BJ (cell line): Measurements from ENCODE around the gene ZBTB42. TPM values are rescaled to one million over a fixed set of nuclear protein-coding genes. Genes with fewer than 3 reads are reported as not detected.

Source experiments
- CTCF ChIA-PET: fragments of 350-600 bp; formaldehyde crosslinking; extraction: SDS; loops from one replicate; lab custom pipeline; 2021; ENCODE audit warnings: antibody characterized with exemption, inconsistent platforms; lab: Yijun Ruan, JAX
- POLR2A ChIA-PET: fragments of 300-600 bp; sonication (Branson Sonifier 250); formaldehyde crosslinking; extraction: SDS; loops from one replicate; lab custom pipeline; 2021; ENCODE audit warnings: antibody characterized with exemption; lab: Charles Lee
- DNase-seq: peaks from one replicate; pipeline ENCODE4 v3.0.0-alpha.2; 2011; ENCODE audit warnings: low read depth
- H3K27me3 ChIP-seq: 2 replicates; pipeline ENCODE4 v1.6.0; 2011; ENCODE audit warnings: low read length; ENCODE audit not compliant: control insufficient read depth, insufficient read depth
- H3K36me3 ChIP-seq: 2 replicates; pipeline ENCODE4 v1.5.1; 2011; ENCODE audit warnings: low read length; ENCODE audit not compliant: control insufficient read depth, insufficient read depth
- H3K4me3 ChIP-seq: 2 replicates; pipeline ENCODE4 v1.5.1; 2011; ENCODE audit warnings: low read depth, mild to moderate bottlenecking, control low read depth, low read length
- CTCF ChIP-seq: IDR thresholded peaks from 2 replicates; pipeline ENCODE4 v1.5.1; 2011; ENCODE audit warnings: low read depth, mild to moderate bottlenecking, control low read depth, inconsistent platforms, low read length, moderate library complexity; ENCODE audit not compliant: insufficient read depth
- polyA plus RNA-seq: library from polyadenylated mRNA; depleted of rRNA; stranded (reverse); fragments of >200 nt; gene quantifications from 2 replicates; pipeline ENCODE4 v1.2.3, GENCODE V29; 2011

The ZBTB42 gene
- polyA plus RNA-seq, 1 experiment: 2.7 TPM

DNA sequence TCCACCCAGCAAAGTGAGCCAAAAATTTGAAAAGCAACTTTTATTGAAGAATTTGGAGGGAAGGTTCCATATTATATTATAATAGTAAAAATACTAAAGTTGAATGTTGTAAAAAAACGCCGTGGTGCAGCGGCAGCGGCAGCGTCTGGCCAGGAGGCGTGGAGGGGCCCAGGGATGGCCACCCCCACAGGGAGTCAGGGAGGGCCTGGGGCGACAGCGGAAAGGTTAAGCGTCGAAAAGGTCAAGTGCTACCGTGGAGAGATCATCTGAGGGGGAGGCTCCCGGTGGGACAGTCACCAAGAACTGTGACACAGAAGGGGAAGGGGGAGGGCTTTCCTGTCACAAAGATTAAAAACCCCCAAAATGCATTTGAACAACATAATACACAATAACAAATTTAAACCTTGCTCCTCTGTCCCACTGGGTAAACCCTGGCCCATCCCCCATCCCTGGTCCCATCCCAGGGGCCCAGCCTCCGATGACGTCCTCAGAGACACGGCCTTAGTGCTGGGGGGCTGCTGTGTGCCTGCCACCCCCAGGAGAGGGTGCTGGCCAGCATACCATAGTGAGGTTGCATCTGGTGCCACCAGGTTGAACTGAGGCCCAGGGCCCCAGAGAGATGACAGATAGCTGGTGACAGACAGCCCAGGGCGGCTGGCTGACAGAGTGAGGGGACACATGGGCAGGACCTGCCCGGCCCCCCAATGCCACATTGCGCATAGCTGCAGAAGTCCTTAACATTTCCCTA is 31.4 kb upstream of the ZBTB42 start:
- Histone ChIP-seq H3K4me3 (no peak overlapping the region), H3K27me3 (no peaks in the 10 kb centered on the region), H3K36me3 (peaks cover 30% of the 10 kb centered on the region)
- TF ChIP-seq CTCF: no peak
- DNase-seq: no peak
- ChIA-PET POLR2A (no interaction called here), CTCF (interaction anchor here (0.7 to 6.3 kb wide), 21 partner anchors 11 to 276 kb away, joined by 3 to 76 read pairs (median 7); partner anchors contain the start of gene SIVA1)

GRCh38 chr14:104770072-104770579 is 30.8 kb upstream of the ZBTB42 start:
- TF ChIP-seq CTCF: no peak
- no peak for DNase-seq
- ChIA-PET CTCF (interaction anchor here (0.8 to 6.3 kb wide), 11 partner anchors 10 to 552 kb away, joined by 3 to 76 read pairs (median 5); partner anchors contain the start of gene ZBTB42), POLR2A (no interaction called here)
- no peak overlapping the region for H3K4me3 ChIP-seq
- peaks cover 32% of the 10 kb centered on the region for H3K36me3 ChIP-seq
- H3K27me3 ChIP-seq: no peaks in the 10 kb centered on the region

DNA sequence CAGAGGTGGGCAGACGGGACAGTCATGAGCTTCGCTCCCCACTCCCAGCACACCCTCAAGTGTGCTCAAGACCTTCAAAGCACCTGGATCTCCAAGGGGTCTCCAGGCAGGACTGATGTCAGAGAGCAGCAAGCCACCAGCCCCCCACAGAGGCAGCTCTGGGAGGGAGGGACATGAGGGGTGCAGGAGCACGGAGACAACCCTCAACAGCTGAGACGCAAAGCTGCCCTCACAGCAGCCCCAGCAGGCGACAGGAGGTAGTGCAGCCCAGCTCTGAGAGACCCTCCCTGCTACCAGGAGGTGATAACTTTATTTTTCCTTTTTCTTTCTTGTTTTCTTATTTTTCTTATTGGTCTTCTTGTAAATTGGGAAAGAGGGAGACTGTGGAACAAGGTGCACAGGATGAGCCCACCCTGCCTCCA is 30.0 kb upstream of the ZBTB42 start:
- no peak for DNase-seq
- peak; percentile 66 for TF ChIP-seq CTCF
- POLR2A ChIA-PET: no interaction called here

DNA sequence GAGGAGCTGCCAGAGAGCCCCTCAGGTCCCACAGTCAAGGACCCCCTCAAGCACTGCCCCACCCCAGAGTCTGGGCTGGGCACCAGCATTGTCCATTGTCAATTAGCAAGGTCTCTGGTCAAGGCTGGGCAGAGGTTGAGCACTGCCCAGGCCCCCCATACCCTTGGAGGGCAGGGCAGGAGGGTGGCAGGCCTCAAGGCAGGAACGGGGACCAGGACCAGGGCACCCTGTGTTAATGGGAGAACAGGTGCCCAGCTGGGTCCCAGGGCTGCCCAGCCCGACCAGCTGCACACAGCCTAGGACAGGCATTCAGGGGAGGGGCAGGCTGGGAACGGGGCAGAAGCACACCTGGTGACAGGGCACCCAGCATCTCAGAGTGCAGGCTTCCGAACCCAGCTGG is 29.5 kb upstream of the ZBTB42 start:
- TF ChIP-seq CTCF: no peak
- POLR2A ChIA-PET: no interaction called here
- Histone ChIP-seq H3K27me3 (no peaks in the 10 kb centered on the region), H3K4me3 (no peak overlapping the region), H3K36me3 (peaks cover 40% of the 10 kb centered on the region)
- no peak for DNase-seq
- CTCF ChIA-PET: interaction anchor here (1.0 to 6.3 kb wide), 8 partner anchors 9 to 75 kb away, joined by 3 to 76 read pairs (median 5); no protein-coding TSS in a partner anchor

More for the DNA sequence above, 30.0 kb upstream of the ZBTB42 start:
- Histone ChIP-seq H3K4me3 (no peak overlapping the region), H3K36me3 (peaks cover 38% of the 10 kb centered on the region), H3K27me3 (no peaks in the 10 kb centered on the region)
- CTCF ChIA-PET: interaction anchor here (0.8 to 6.3 kb wide), 11 partner anchors 10 to 551 kb away, joined by 3 to 76 read pairs (median 5); partner anchors contain the start of gene ZBTB42
